Fibroblast of lung (primary cell): ENCODE data around the gene WBP1L.

Source experiments
- CTCF ChIP-seq, 2 donors: IDR thresholded peaks in 1 of 2; conservative IDR thresholded peaks in 1 of 2; 1 replicate in 1 of 2; 2 replicates in 1 of 2; pipeline ENCODE4 v1.5.1; 2011 to 2012; ENCODE audit warnings: low read length in 2 of 2, control low read depth in 1 of 2, inconsistent platforms in 1 of 2, low read depth in 1 of 2, mild to moderate bottlenecking in 1 of 2
- EZH2 ChIP-seq: IDR thresholded peaks from 2 replicates; pipeline ENCODE4 v1.5.1; 2012; ENCODE audit warnings: low read length, control low read depth, mild to moderate bottlenecking; ENCODE audit errors: missing control alignments

- TF ChIP-seq CTCF (conservative IDR thresholded peaks at IDR 0.05 in 1 of 2, IDR thresholded peaks at IDR 0.05 in 1 of 2; ENCODE audit: low read depth in 1 of 2, low read length in 2 of 2) (no peak), EZH2 (no peak)
Measured at GRCh38 chr10:102757323-102757722, 13.6 kb downstream of the WBP1L start.
